Left cardiac atrium (tissue), 4 donors: ENCODE measurements around the gene SLC24A3. TPM values are rescaled to one million over a fixed set of nuclear protein-coding genes. Genes with fewer than 3 reads are reported as not detected.

Experiments
- ATAC-seq, 2 donors: fragments of 200-7000 bp; cut with Tn5 transposase; one replicate each; pipeline ENCODE4 v1.9.1; 2020; ENCODE audit warnings: mild to moderate bottlenecking in 2 of 2, moderate library complexity in 2 of 2
- DNase-seq: peaks from one replicate; pipeline ENCODE4 v3.0.0-alpha.2; 2020
- intact Hi-C, 2 donors: fragments of 100-400 bp; cut with DNase I; formaldehyde crosslinking; loops; one replicate each; pipeline versions ENCODE4 v1.14.1 to v1.15.1; 2022 to 2023
- total RNA-seq, 2 donors: library from RNA; stranded (reverse); fragmentation: NEBNext Ultra II Directional; extraction: Animal tissue kit (Norgen Biotek cat#: 25700); gene quantifications; one replicate each; pipeline ENCODE4 v1.2.1, GENCODE V29; 2021
- donor health status: DM: no; HTN: yes; CAD: no.
- donor health status: DM: no; HTN: yes; CAD: no; lungs with severe emphysema.
- donor health status: DM: yes; HTN: yes; CAD: no.
- donor health status: Dilated cardiomyopathy.

SLC24A3 gene
- total RNA-seq, 2 donors from 2014 or later: 2.1 to 4.1 TPM

- intact Hi-C loops: no loop called here
Observed at GRCh38 chr20:19232997-19233794, 20.8 kb downstream of the SLC24A3 start.

GRCh38 chr20:19236371-19237055, 24.1 kb downstream of the SLC24A3 start:
- DNase-seq (no peak), ATAC-seq (no peak)
- intact Hi-C loops: no loop called here

More at GRCh38 chr20:19232997-19233794, 20.8 kb downstream of the SLC24A3 start:
- ATAC-seq: peak; percentile 43 to 82
- no peak for DNase-seq

GRCh38 chr20:19241440-19241839, 29.0 kb downstream of the SLC24A3 start:
- peak in 1 of 2 donors; percentile 80 for ATAC-seq
- intact Hi-C loops: no loop called here
- DNase-seq: no peak

- DNase-seq (no peak), ATAC-seq (no peak)
- intact Hi-C loops: no loop called here
Observed at GRCh38 chr20:19244291-19244690, 31.8 kb downstream of the SLC24A3 start.

GRCh38 chr20:19249106-19249879, 36.9 kb downstream of the SLC24A3 start:
- no peak for DNase-seq
- ATAC-seq: peak in 1 of 2 donors; percentile 73
- intact Hi-C loops: no loop called here

GRCh38 chr20:19250346-19250745, 37.9 kb downstream of the SLC24A3 start:
- ATAC-seq (no peak), DNase-seq (no peak)
- intact Hi-C loops: no loop called here

GRCh38 chr20:19251506-19251905, 39.1 kb downstream of the SLC24A3 start:
- intact Hi-C loops: no loop called here
- DNase-seq (no peak), ATAC-seq (no peak)

GRCh38 chr20:19251958-19252357, 39.5 kb downstream of the SLC24A3 start:
- ATAC-seq: no peak
- DNase-seq: no peak
- intact Hi-C loops: no loop called here

GRCh38 chr20:19252451-19253120, 40.1 kb downstream of the SLC24A3 start:
- DNase-seq: no peak
- intact Hi-C loops: no loop called here
- peak; percentile 14 to 69 for ATAC-seq

GRCh38 chr20:19253316-19253715, 40.9 kb downstream of the SLC24A3 start:
- no peak for DNase-seq
- intact Hi-C loops: no loop called here
- ATAC-seq: no peak

- ATAC-seq (peak; percentile 55 to 56), DNase-seq (no peak)
- intact Hi-C loops: no loop called here
Observed at GRCh38 chr20:19253916-19254820, 41.7 kb downstream of the SLC24A3 start.

GRCh38 chr20:19254956-19255355, 42.5 kb downstream of the SLC24A3 start:
- no peak for ATAC-seq
- intact Hi-C loops: no loop called here
- DNase-seq: no peak

- ATAC-seq: no peak
- intact Hi-C loops: no loop called here
- no peak for DNase-seq
Observed at GRCh38 chr20:19256085-19256484, 43.6 kb downstream of the SLC24A3 start.

GRCh38 chr20:19256906-19257595, 44.6 kb downstream of the SLC24A3 start:
- ATAC-seq: no peak
- intact Hi-C loops: no loop called here

GRCh38 chr20:19257865-19258264, 45.4 kb downstream of the SLC24A3 start:
- intact Hi-C loops: no loop called here
- DNase-seq: no peak
- no peak for ATAC-seq

More at GRCh38 chr20:19256906-19257595, 44.6 kb downstream of the SLC24A3 start:
- DNase-seq: no peak

GRCh38 chr20:19259141-19259591, 46.7 kb downstream of the SLC24A3 start:
- intact Hi-C loops: no loop called here
- ATAC-seq (no peak), DNase-seq (no peak)

- ATAC-seq: no peak
- no peak for DNase-seq
Observed at GRCh38 chr20:19260412-19261090, 48.1 kb downstream of the SLC24A3 start.

More at GRCh38 chr20:19260412-19261090, 48.1 kb downstream of the SLC24A3 start:
- intact Hi-C loops: no loop called here
